Stimulated activated CD8-positive, alpha-beta memory T cell treated with anti-CD3 and anti-CD28 coated beads, Interleukin-15, amount 100 ng/mL, for 24 hours (primary cell): ENCODE results near the gene BTBD10.
A peak's percentile ranks its signal among the peaks of the same experiment; 100 is the strongest.

Experiments
- DNase-seq: peaks from one replicate; pipeline ENCODE4 v3.0.0-alpha.2; 2020; ENCODE audit warnings: low read depth

The BTBD10 gene

GRCh38 chr11:13462901-13463778, at the start of gene BTBD10:
Gene BTBD10, minus strand, starts transcription at chr11:13463222. Its CDS starts 18,098 bp downstream, at chr11:13445124.
- peak; percentile 75 for DNase-seq

DNA sequence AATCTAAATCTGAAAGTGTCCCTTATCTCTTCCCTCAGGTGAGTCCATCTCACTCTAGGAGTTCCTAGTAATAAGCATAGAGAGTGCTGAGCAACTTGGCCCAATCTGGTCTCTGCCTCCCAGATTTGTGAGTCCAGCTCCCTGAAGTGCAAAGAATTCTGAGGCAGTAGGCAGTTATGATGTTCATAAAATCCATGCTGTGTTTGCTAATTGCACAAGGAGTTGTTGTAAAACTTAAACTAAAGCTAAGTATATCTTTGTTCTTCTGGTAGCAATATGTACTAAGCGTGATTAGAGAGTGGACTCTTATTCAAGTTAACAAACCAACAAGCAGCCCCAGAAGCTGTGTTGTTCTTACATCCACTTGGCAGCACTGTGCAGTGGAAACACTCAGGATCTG, 40.4 kb upstream of the BTBD10 start:
- DNase-seq: no peak

DNA sequence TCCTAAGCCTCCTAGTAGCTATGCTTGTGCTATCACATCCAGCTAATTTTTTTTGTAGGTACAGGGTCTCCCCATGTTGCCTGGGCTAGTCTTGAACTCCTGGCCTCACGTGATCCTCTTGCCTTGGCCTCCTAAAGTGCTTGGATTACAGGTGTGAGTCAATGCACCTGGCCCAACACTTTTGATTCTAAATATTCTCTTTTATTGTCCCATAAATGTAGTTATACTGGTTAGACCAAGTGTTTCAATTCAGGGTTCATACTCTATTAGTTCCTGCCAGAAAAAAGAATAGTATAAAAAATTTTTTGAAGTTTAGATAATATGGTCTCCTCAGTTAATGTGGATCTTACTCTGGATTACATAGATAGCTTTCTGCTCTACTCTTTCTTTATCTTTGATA, 39.5 kb upstream of the BTBD10 start:
- DNase-seq: no peak

DNA sequence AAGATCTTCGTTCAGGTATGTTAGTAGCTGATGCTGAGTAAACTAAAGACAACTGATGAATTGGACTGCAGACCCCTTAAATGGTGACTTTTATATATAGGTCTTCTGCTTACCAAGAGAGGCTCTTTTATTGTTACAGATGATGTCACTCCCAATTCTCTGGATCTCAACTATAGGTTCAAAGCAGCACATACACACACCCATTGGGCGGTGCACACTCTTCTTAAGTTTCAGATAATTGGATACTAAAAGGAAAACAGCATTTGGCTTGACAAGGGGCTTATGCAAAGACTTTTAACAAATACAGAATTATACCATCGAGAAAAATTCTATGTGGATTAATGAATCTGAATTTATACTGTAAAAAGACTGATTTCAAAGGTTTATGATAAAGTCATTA, 32.9 kb upstream of the BTBD10 start, which contains the start of gene PTH:
Gene PTH (minus strand): TSS at position 69 of the 400 bp plus-strand sequence. CDS start 3,142 bp downstream, outside the sequence.
- DNase-seq: no peak

- DNase-seq: no peak
Measured at GRCh38 chr11:13494051-13494450, 31.0 kb upstream of the BTBD10 start.

DNA sequence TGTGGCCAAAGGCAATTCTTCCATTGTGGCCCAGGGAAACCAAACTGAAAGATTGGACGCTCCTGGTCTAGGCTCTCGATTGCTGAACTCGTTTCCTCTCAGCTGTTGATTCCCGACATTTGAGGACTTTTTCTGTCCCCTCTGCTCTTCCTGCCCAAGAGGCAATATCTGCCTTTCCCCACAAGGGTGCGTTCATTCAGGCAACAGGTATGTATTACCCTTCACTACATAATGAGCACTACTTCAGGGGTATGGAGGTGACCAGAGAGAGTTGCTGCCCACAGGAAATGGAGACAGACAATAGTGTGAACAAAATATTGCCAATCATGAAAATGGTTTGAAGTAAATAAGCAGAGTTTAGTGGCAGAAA, 24.6 kb upstream of the BTBD10 start:
- DNase-seq: no peak

- peak; percentile 34 for DNase-seq
Measured at GRCh38 chr11:13486926-13487660, 24.1 kb upstream of the BTBD10 start.

DNA sequence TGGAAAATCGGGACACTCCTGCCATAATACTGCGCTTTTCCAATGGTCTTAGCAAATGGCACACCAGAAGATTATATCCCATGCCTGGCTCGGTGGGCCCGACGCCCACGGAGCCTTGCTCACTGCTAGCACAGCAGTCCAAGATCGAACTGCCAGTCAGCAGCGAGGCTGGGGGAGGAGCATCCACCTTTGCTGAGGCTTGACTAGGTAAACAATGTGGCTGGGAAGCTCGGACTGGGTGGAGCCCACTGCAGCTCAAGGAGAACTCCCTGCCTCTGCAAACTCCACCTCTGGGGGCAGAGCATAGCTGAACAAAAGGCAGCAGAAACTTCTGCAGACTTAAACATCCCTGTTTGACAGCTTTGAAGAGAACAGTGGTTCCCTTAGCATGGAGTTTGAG, 17.2 kb upstream of the BTBD10 start:
- no peak for DNase-seq

- no peak for DNase-seq
Measured at GRCh38 chr11:13479688-13480087, 16.7 kb upstream of the BTBD10 start.

GRCh38 chr11:13475091-13475490, 12.1 kb upstream of the BTBD10 start:
- no peak for DNase-seq

DNA sequence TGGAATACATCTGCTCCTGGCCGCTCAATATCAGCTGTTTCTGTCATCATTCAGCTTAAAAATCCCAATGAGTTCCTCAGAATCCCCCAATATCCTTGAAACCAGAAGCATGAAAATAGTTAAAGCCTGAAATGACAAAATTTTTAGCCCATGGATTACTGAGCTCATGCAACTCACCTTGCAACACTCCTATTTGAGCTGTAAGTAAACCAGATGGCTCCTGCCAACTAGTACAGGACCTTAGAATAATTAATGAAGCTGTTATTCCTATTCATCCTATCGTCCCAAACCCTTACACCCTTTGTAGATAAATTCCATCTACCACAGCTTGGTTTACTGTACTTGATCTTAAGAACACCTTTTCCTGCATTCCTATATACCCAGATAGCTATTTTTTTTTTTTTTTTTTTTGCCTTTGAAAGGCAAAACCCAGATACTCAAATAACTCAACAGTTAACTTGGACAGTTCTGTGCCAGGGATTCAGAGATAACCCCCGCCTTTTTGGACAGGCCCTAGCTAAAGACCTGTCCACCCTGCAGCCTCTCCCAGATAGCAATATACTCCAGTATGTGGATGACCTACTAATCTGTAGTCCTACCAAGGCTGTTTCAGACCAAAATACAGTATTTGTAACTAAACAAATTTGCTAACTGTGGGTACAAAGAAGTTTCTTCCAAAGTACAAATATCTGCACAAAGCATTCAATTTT, 10.1 kb upstream of the BTBD10 start:
- DNase-seq: no peak

DNA sequence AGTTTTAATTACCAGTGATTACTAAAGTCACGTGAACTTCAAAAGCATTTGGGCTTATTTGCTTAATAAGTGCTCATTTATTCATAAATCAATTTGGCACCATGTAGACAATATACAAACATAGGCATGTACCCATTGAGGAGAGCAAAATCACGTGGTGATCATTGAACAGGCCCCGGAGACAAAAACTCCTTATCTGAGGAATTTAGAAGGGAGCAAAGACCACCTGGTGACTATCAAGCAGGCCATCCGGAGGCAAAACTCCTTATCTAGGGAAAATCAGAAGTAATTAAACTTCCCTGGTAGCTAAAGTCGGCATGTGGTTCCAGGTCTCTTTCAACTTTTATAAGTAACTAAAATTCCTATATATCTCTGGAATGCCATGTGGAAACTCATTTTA, 5.7 kb upstream of the BTBD10 start:
- DNase-seq: no peak

DNA sequence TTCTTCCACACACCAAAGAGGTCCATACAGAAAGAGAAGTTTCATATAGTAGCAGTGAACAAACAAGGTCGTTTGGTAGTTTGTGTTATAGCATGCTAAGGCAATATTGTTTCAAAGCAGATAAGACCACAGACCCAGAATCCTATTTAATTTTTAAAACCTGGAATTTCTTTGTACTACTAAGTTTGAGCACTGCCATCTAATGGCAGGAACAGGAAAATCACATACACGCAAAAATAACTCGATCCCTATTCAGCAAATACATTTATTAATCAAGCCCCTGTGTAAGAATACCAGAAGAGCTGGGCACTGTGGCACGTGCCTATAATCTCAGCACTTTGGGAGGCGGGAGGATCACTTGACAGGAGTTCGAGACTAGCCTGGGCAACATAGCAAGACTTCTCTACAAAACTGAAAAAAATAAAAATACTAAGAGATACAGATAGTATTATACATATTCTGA, 2.9 kb upstream of the BTBD10 start:
- DNase-seq: no peak

GRCh38 chr11:13463779-13464290, 813 bp upstream of the BTBD10 start:
- DNase-seq: no peak

DNA sequence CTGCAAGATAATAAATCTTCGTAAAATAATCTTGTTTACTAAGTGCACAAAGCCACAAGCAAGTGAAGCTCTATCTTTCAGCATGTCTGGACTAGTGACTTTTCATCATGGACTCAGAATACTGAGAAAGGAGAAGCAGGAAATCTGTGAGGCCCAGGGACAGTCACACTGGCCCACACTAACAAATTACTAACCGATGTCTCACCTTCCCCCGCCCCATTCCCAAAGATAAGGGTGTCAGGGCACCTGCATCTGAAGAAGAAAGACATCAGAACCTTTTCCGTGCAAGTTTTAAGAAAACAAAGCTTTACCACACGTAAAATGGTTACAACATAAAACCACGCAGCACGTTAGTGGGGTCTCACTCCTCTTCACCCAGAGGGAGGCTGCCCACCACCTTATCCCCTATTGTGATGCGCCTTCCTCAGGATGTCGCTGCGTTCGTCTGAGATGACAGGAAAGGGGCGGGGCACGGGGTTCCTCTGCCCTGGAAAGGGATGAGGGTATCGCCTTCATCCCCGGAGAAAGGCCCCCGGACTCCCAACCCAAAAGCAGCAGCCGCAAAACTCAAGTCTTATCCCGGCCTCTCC, 616 bp downstream of the BTBD10 start:
- peak; percentile 25 for DNase-seq

DNA sequence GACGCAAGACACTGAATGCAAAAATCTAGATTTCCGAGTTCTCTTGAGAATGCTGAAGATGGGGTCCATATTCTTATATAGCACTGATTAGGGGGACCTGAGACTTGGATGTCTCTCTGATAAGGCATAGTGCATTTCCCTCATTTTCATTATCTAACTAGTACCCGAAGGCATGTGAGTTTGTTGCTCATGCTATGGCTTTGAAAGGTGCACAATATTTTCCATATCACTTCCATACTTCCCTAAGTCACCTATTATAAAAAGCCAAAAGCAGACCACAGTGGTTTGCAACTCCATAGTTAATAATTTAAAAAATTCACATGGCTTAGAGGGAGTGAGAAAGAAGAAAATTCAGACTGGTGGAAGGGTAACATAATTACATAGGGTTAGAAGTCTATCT, 1.7 kb downstream of the BTBD10 start:
- no peak for DNase-seq

DNA sequence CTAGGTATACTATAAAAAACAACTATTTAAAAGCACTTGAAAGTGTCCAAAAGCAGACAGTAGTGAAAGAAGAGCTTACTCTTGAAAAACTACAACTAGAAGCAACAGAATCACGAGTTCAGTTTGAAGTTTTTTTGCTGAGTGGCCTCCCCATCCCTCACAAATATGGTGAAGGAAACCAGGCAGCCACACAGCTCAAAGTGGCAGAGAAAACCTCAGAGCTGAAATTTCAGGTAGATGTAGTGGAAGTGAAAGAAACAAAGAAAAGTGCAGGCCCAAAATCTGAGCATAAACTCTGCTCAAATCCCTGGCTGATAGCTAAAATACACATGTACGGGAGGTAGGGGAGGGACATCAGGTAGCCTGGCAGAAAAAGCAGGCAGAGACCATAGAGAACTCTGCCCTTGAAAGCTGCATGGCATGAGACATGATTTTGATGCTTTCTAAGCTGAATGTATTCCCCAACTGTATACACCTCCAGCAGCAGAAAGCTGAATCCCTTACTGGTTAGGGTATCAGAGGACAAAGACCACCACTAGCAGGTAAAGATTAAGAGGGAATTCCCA, 12.1 kb downstream of the BTBD10 start:
- DNase-seq: no peak

- no peak for DNase-seq
Measured at GRCh38 chr11:13449522-13449921, 13.5 kb downstream of the BTBD10 start.

- DNase-seq: no peak
Measured at GRCh38 chr11:13448876-13449275, 14.1 kb downstream of the BTBD10 start.

DNA sequence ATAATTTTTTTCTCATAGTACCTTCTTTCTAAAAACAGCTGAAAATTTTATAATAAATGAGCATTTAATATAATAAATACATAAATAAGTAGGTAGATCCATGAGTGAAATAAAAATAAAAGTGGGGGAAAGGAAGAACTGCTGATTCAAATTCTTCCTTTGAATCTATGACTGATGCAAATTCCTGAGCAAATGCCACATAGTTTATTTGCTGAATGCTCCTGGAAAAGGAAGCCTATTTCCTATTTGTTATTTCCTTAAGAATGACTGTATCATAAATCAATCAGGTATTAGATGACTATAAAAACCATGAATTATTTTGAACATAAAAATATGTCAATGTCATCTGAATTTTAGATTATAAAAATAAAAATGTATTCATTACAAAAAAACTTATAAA, 16.6 kb downstream of the BTBD10 start:
- DNase-seq: no peak

DNA sequence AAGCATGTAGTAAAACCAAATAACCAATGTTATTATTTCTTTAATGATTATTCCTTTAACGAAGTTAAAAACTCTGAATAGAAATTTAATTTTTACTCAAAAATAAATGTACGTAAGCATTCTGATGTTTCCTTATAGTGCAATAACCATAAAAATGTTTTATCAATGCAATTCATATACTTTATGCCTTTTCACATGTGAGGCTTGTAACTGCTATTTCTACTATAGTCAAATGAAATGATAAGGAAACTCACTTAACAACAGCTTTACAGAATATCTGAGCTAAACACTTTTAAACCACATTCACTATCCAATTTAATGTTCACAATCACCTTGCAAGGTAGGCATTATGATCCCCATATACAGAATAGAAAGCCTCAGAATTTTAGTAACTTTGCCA, 17.4 kb downstream of the BTBD10 start:
- no peak for DNase-seq
